Gastroesophageal sphincter (tissue), 4 donors: Measurements from ENCODE around the gene ITGA11. TPM values are rescaled to one million over a fixed set of nuclear protein-coding genes. Genes with fewer than 3 reads are reported as not detected.

ENCODE experiments used
- ATAC-seq: fragments of 150-250 bp; one replicate; pipeline ENCODE4 v1.9.1; 2016; ENCODE audit warnings: mild to moderate bottlenecking, moderate library complexity
- H3K27ac ChIP-seq, 4 donors: fragments of 200-600 bp; sonication (generic) in 3 of 4; 1 replicate in 3 of 4; 2 replicates in 1 of 4; pipeline ENCODE4 v1.5.1; 2016 to 2019
- H3K27me3 ChIP-seq: fragments of 200-600 bp; sonication (generic); one replicate; pipeline ENCODE4 v1.5.1; 2019
- H3K36me3 ChIP-seq, 2 donors: fragments of 200-600 bp; sonication (generic); one replicate each; pipeline ENCODE4 v1.5.1; 2019; ENCODE audit warnings: control low read depth in 1 of 2
- H3K4me1 ChIP-seq, 3 donors: fragments of 200-600 bp; sonication (generic); 1 replicate in 2 of 3; 2 replicates in 1 of 3; pipeline ENCODE4 v1.5.1; 2016 to 2019; ENCODE audit warnings: control low read depth in 2 of 3
- H3K4me3 ChIP-seq, 2 donors: fragments of 200-600 bp; sonication (generic); one replicate each; pipeline ENCODE4 v1.5.1; 2019; ENCODE audit warnings: mild to moderate bottlenecking in 1 of 2, moderate library complexity in 1 of 2
- H3K9me3 ChIP-seq, 3 donors: fragments of 200-600 bp; sonication (generic); one replicate each; pipeline ENCODE4 v1.5.1; 2017 to 2019; ENCODE audit warnings: control low read depth in 2 of 3
- CTCF ChIP-seq, 4 experiments: fragments of 200-600 bp in 2 of 4; fragments of 450-650 bp in 2 of 4; sonication (generic) in 1 of 4; IDR thresholded peaks; one replicate each; pipeline ENCODE4 v1.5.1; 2017 to 2019; ENCODE audit warnings: antibody characterized with exemption in 4 of 4, mild to moderate bottlenecking in 2 of 4, moderate library complexity in 2 of 4
- EP300 ChIP-seq: sonication (generic); formaldehyde crosslinking; IDR thresholded peaks from one replicate; pipeline ENCODE4 v1.6.1; 2017; ENCODE audit warnings: antibody characterized with exemption, mild to moderate bottlenecking
- POLR2A ChIP-seq, 2 donors: fragments of 450-650 bp; IDR thresholded peaks; one replicate each; pipeline ENCODE4 v1.6.1; 2017; ENCODE audit warnings: antibody characterized with exemption in 2 of 2, mild to moderate bottlenecking in 2 of 2, moderate library complexity in 1 of 2
- POLR2AphosphoS5 ChIP-seq: sonication (generic); formaldehyde crosslinking; IDR thresholded peaks from one replicate; pipeline ENCODE4 v1.6.1; 2017; ENCODE audit warnings: antibody characterized with exemption
- WGBS, 2 donors: methylation state at CpG; one replicate each; pipeline ENCODE4 v1.1.5; 2018; ENCODE audit warnings: low coverage in 1 of 2; 5-methylcytosine and 5-hydroxymethylcytosine counted together
- total RNA-seq, 4 donors: library from RNA; depleted of rRNA; stranded (reverse); fragments of >200 nt; gene quantifications; one replicate each; pipeline ENCODE4 v1.1.0, GENCODE V29; 2016

ITGA11 gene
- total RNA-seq, 4 donors from 2014 or later: 3.8 to 9.5 (median 6.7) TPM

GRCh38 chr15:68380456-68380855 is 51.5 kb downstream of the ITGA11 start:
- TF ChIP-seq POLR2A (IDR thresholded peaks at IDR 0.05): no peak
- no peak for TF ChIP-seq CTCF (IDR thresholded peaks at IDR 0.05)
- no peak for TF ChIP-seq POLR2AphosphoS5
- H3K27me3 ChIP-seq: no peaks in the 10 kb centered on the region
- ATAC-seq: no peak
- no peaks in the 10 kb centered on the region for H3K4me1 ChIP-seq
- no peaks in the 10 kb centered on the region for H3K36me3 ChIP-seq
- 100% methylated on average over 1 of the region's 5 CpGs; no CpG with 5 or more reads in 1 of the 2 donors for WGBS, 2 donors
- H3K27ac ChIP-seq: no peak overlapping the region
- H3K4me3 ChIP-seq: no peak overlapping the region
- H3K9me3 ChIP-seq: no peaks in the 10 kb centered on the region

DNA sequence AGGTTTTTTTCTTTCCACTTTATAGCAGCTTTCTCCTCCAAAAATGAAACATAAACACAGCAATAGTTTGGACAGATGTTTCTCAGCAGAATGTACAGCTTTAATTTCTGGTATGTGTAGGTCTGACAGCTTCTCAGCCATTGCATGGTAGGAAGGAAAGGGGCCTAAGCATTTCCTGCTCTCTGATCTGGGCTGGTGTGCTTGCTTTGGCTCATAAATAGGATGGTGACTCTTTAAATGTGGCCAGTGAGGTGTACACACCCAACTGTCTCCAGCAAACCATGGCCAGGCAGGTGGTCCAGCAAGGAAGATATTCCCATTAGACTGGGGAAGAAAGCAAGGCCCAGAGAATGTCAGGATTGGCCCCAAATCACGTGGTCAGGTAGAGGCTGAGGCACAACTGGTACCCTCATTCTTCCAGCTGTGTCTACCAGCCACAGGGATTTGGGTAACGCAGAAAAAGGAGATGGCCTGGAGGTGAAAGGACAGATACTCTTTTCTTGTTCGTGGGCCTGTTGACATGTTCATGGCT is 52.1 kb downstream of the ITGA11 start:
- H3K36me3 ChIP-seq: no peaks in the 10 kb centered on the region
- TF ChIP-seq CTCF (IDR thresholded peaks at IDR 0.05): no peak
- no peak for TF ChIP-seq EP300
- no peak for TF ChIP-seq POLR2A (IDR thresholded peaks at IDR 0.05)
- TF ChIP-seq POLR2AphosphoS5: no peak
- WGBS, 2 donors: 69 to 73% methylated on average over 3 of the region's 3 CpGs
- H3K9me3 ChIP-seq: no peaks in the 10 kb centered on the region
- no peak overlapping the region for H3K27ac ChIP-seq
- ATAC-seq: no peak
- no peaks in the 10 kb centered on the region for H3K27me3 ChIP-seq
- no peaks in the 10 kb centered on the region for H3K4me1 ChIP-seq
- no peak overlapping the region for H3K4me3 ChIP-seq

DNA sequence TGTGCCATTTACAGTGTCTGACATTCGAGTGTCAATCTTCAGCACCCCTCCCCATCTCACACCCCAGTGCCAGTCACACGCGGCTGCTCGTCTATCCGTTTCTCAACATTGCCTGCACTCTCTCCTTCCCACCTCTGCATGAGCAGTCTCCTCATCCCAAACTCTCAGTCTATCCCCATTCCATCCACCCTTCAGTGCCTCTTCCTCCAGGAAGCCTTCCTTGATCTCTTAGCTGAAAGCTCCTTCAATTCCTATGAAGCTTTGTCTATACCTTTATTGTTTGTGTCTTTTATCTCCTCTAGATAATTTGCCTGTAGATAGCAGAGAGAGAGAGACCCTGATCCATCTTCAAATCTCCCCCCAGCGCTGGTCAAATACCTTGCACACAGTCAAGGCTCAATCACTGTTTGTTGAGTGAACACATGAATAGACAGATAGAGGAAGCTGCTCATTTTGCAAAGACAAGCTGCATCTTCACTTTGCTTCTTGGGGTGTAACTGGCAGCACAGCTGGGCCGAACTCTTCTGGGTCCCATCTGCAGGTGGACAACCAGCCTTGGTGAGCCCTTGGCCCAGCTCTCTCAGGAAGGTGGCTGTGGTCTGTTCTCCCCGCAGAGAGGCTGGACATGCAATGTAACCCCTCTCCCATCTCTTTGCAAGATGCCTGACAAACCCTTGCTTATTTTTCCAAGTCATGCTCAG is 52.8 kb downstream of the ITGA11 start:
- Histone ChIP-seq H3K27me3 (no peaks in the 10 kb centered on the region), H3K27ac (no peak overlapping the region), H3K9me3 (no peaks in the 10 kb centered on the region), H3K4me1 (no peaks in the 10 kb centered on the region), H3K36me3 (no peaks in the 10 kb centered on the region), H3K4me3 (no peak overlapping the region)
- no peak for ATAC-seq
- 85 to 95% methylated on average over 6 to 8 of the region's 8 CpGs for WGBS, 2 donors
- TF ChIP-seq EP300 (no peak), POLR2A (IDR thresholded peaks at IDR 0.05) (no peak), CTCF (IDR thresholded peaks at IDR 0.05) (no peak), POLR2AphosphoS5 (no peak)

GRCh38 chr15:68378595-68378994 is 53.4 kb downstream of the ITGA11 start:
- no peak for TF ChIP-seq POLR2A (IDR thresholded peaks at IDR 0.05)
- H3K36me3 ChIP-seq: no peaks in the 10 kb centered on the region
- no peaks in the 10 kb centered on the region for H3K4me1 ChIP-seq
- H3K4me3 ChIP-seq: no peak overlapping the region
- no peak overlapping the region for H3K27ac ChIP-seq
- no peaks in the 10 kb centered on the region for H3K9me3 ChIP-seq
- H3K27me3 ChIP-seq: no peaks in the 10 kb centered on the region
- 88 to 100% methylated on average over 3 of the region's 3 CpGs for WGBS, 2 donors
- ATAC-seq: no peak

- TF ChIP-seq POLR2A (IDR thresholded peaks at IDR 0.05) (no peak), CTCF (IDR thresholded peaks at IDR 0.05) (no peak), EP300 (no peak), POLR2AphosphoS5 (no peak)
- no peak for ATAC-seq
- H3K27me3 ChIP-seq: no peaks in the 10 kb centered on the region
- WGBS, 2 donors: 87 to 100% methylated on average over 1 to 3 of the region's 3 CpGs
- no peaks in the 10 kb centered on the region for H3K36me3 ChIP-seq
- H3K9me3 ChIP-seq: no peaks in the 10 kb centered on the region
- H3K4me1 ChIP-seq: no peaks in the 10 kb centered on the region
- no peak overlapping the region for H3K4me3 ChIP-seq
- no peak overlapping the region for H3K27ac ChIP-seq
These were observed 54.2 kb downstream of the ITGA11 start for GRCh38 chr15:68377766-68378165.
